Endothelial cell of umbilical vein (primary cell): ENCODE data around the gene TNPO1. TPM values are rescaled to one million over a fixed set of nuclear protein-coding genes. Genes with fewer than 3 reads are reported as not detected.

ENCODE experiments used
- BruUV-seq: library from RNA; stranded (reverse); fragments of 400-500 nt; replicated peaks from 2 replicates; lab custom pipeline; 2021; lab: Mats Ljungman, UMichigan
- CTCF ChIA-PET: fragments of 300-600, 350-600 bp; sonication (Branson Sonifier 250); formaldehyde crosslinking; loops from one replicate; lab custom pipeline; 2021; ENCODE audit warnings: antibody characterized with exemption, inconsistent platforms; lab: Charles Lee
- POLR2A ChIA-PET: fragments of 300-600, 350-600 bp; sonication (Branson Sonifier 250); formaldehyde crosslinking; loops from one replicate; lab custom pipeline; 2021; ENCODE audit warnings: antibody characterized with exemption, inconsistent platforms; lab: Charles Lee
- DNase-seq: peaks from one replicate; pipeline ENCODE4 v3.0.0-alpha.2; 2011; ENCODE audit warnings: low read depth, low spot score
- FAIRE-seq: peaks from 2 replicates; lab custom pipeline; 2011; peaks lifted over from hg19 to GRCh38; lab: Jason Lieb, UNC
- H2AFZ ChIP-seq: 2 replicates; pipeline ENCODE4 v1.6.0; 2012; ENCODE audit warnings: low read depth, low read length, control low read depth, inconsistent platforms
- H3K27ac ChIP-seq: 2 replicates; pipeline ENCODE4 v1.5.1; 2011; ENCODE audit warnings: low read depth, mild to moderate bottlenecking, control low read depth, low read length, moderate library complexity; ENCODE audit not compliant: insufficient read depth
- H3K27me3 ChIP-seq, 2 experiments: 2 replicates each; pipeline versions ENCODE4 v1.6.0 to v1.6.1; 2011; ENCODE audit warnings: low read length in 2 of 2, mixed read lengths in 1 of 2; ENCODE audit not compliant: control insufficient read depth in 2 of 2, insufficient read depth in 2 of 2
- H3K36me3 ChIP-seq, 2 experiments: 2 replicates in 1 of 2; 3 replicates in 1 of 2; pipeline ENCODE4 v1.5.1; 2011; ENCODE audit warnings: low read length in 2 of 2, mild to moderate bottlenecking in 1 of 2, moderate library complexity in 1 of 2; ENCODE audit not compliant: control insufficient read depth in 2 of 2, insufficient read depth in 2 of 2; ENCODE audit errors: extremely low read depth in 1 of 2
- H3K4me1 ChIP-seq: 3 replicates; pipeline ENCODE4 v1.5.1; 2011; ENCODE audit warnings: mild to moderate bottlenecking, low read length; ENCODE audit not compliant: control insufficient read depth, insufficient read depth; ENCODE audit errors: extremely low read depth
- H3K4me2 ChIP-seq: 2 replicates; pipeline ENCODE4 v1.6.1; 2011; ENCODE audit warnings: low read length, control low read depth, mixed read lengths; ENCODE audit not compliant: insufficient read depth
- H3K4me3 ChIP-seq, 3 experiments: fragments of 200-600 bp in 1 of 3; sonication (generic), shearing (Covaris generic) in 1 of 3; replicated peaks in 1 of 3; 2 replicates each; pipeline ENCODE4 v1.5.1; 2011 to 2016; ENCODE audit warnings: control low read depth in 3 of 3, low read length in 3 of 3, mild to moderate bottlenecking in 2 of 3, inconsistent platforms in 1 of 3, low read depth in 1 of 3, moderate library complexity in 1 of 3; ENCODE audit not compliant: insufficient read depth in 1 of 3
- H3K79me2 ChIP-seq: 2 replicates; pipeline ENCODE4 v1.6.0; 2012; ENCODE audit warnings: low read length, inconsistent platforms; ENCODE audit not compliant: control insufficient read depth, insufficient read depth
- H3K9ac ChIP-seq: replicated peaks from 2 replicates; pipeline ENCODE3; 2011; ENCODE audit warnings: low read length, control low read depth; ENCODE audit not compliant: insufficient read depth; ENCODE audit errors: extremely low read depth
- H3K9me1 ChIP-seq: replicated peaks from 3 replicates; pipeline ENCODE4 v1.6.0; 2011; ENCODE audit warnings: mild to moderate bottlenecking, low read length; ENCODE audit not compliant: control insufficient read depth, insufficient read depth; ENCODE audit errors: extremely low read depth
- H3K9me3 ChIP-seq: replicated peaks from 2 replicates; pipeline ENCODE4 v1.5.1; 2012; ENCODE audit warnings: low read length, inconsistent platforms; ENCODE audit not compliant: control insufficient read depth, insufficient read depth
- H4K20me1 ChIP-seq: replicated peaks from 2 replicates; pipeline ENCODE3; 2011; ENCODE audit warnings: mild to moderate bottlenecking, low read length; ENCODE audit not compliant: control insufficient read depth, insufficient read depth; ENCODE audit errors: extremely low read depth
- CTCF ChIP-seq, 2 donors: IDR thresholded peaks; 1 replicate in 1 of 2; 2 replicates in 1 of 2; pipeline ENCODE4 v1.5.1; 2011; ENCODE audit warnings: low read length in 2 of 2, mild to moderate bottlenecking in 2 of 2, moderate library complexity in 2 of 2, control low read depth in 1 of 2, inconsistent platforms in 1 of 2, low read depth in 1 of 2; ENCODE audit not compliant: insufficient read depth in 1 of 2; ENCODE audit errors: extremely low read depth in 1 of 2
- EZH2 ChIP-seq: IDR thresholded peaks from 2 replicates; pipeline ENCODE4 v1.6.1; 2012; ENCODE audit warnings: borderline replicate concordance, low read depth, mild to moderate bottlenecking, moderate library complexity, low read length, inconsistent platforms; ENCODE audit not compliant: severe bottlenecking
- FOS ChIP-seq: IDR thresholded peaks from 2 replicates; pipeline ENCODE4 v1.6.1; 2011; ENCODE audit warnings: mild to moderate bottlenecking, low read length, moderate library complexity, borderline replicate concordance; ENCODE audit not compliant: insufficient read depth
- GATA2 ChIP-seq: IDR thresholded peaks from 2 replicates; pipeline ENCODE4 v1.7.0; 2011; ENCODE audit warnings: low read depth, mild to moderate bottlenecking, moderate library complexity, mixed read lengths, low read length; ENCODE audit not compliant: insufficient read length, insufficient read depth
- JUN ChIP-seq: IDR thresholded peaks from 2 replicates; pipeline ENCODE4 v1.6.1; 2011; ENCODE audit warnings: borderline replicate concordance, low read depth; ENCODE audit not compliant: insufficient read length, insufficient read depth
- MYC ChIP-seq: IDR thresholded peaks from one replicate; pipeline ENCODE4 v1.6.1; 2011; ENCODE audit warnings: mild to moderate bottlenecking, low read depth, low read length
- POLR2A ChIP-seq: IDR thresholded peaks from 2 replicates; pipeline ENCODE4 v1.6.1; 2012; ENCODE audit warnings: low read depth, mild to moderate bottlenecking, control low read depth, low read length
- POLR2AphosphoS5 ChIP-seq: IDR thresholded peaks from 2 replicates; pipeline ENCODE4 v1.6.1; 2012; ENCODE audit warnings: low read depth, mild to moderate bottlenecking, control low read depth, low read length, moderate library complexity; ENCODE audit not compliant: insufficient read depth
- dilution Hi-C: fragments of 300-500 bp; cut with MboI; formaldehyde crosslinking; loops from one replicate; pipeline ENCODE4 v1.15.0; 2019; ENCODE audit warnings: low sequenced_read_pairs; ENCODE audit not compliant: extremely low pct_ligation_motif_present
- intact Hi-C: fragments of 100-400 bp; cut with micrococcal nuclease; formaldehyde crosslinking; loops from one replicate; pipeline ENCODE4 v1.10.0; 2022
- polyA plus RNA-seq, 4 experiments: library from polyadenylated mRNA; depleted of rRNA in 3 of 4; stranded (reverse) in 3 of 4; unstranded in 1 of 4; fragments of >200 nt; gene quantifications; 2 replicates each; pipeline versions ENCODE4 v1.2.1 to v1.2.3, GENCODE V29; 2011 to 2012; ENCODE audit warnings: missing spikeins in 1 of 4
- total RNA-seq: library from RNA; stranded (reverse); gene quantifications from 2 replicates; pipeline ENCODE4 v1.2.3, GENCODE V29; 2021
- TF ChIP-seq, protein P1 (sequence below): IDR thresholded peaks from 2 replicates; pipeline ENCODE4 v1.6.1; 2011; ENCODE audit not compliant: insufficient read depth, insufficient read length

TNPO1 gene
- total and polyA plus RNA-seq, 2 donors (not counting 3 experiments of a cell fraction or from before 2014, with no cell fraction given) = 65.6 to 298 TPM

- dilution Hi-C loops = no loop called here
- FAIRE-seq (peak; percentile 78), DNase-seq (peak; percentile 90)
- Histone ChIP-seq H4K20me1 (peaks cover 5% of the 10 kb centered on the region), H3K4me2 (peak overlapping the region; percentile 37), H3K36me3 (peaks cover 5 to 45% of the 10 kb centered on the region in 2 experiments), H3K4me3 (peak overlapping the region in 1 of 3 experiments; percentile 9), H3K9me3 (no peaks in the 10 kb centered on the region), H3K4me1 (peaks cover 43% of the 10 kb centered on the region), H3K27me3 (no peaks in the 10 kb centered on the region), H3K27ac (peak overlapping the region; percentile 92), H2AFZ (no peak overlapping the region), H3K79me2 (peaks cover 76% of the 10 kb centered on the region), H3K9me1 (no peaks in the 10 kb centered on the region), H3K9ac (peak overlapping the region; percentile 65)
- TF ChIP-seq, protein P1, sequence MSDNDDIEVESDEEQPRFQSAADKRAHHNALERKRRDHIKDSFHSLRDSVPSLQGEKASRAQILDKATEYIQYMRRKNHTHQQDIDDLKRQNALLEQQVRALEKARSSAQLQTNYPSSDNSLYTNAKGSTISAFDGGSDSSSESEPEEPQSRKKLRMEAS = no peak
- no peak for TF ChIP-seq EZH2
- no peak for TF ChIP-seq MYC
- no peak for TF ChIP-seq CTCF (IDR thresholded peaks at IDR 0.05; ENCODE audit: extremely low read depth in 1 of 2, insufficient read depth in 1 of 2, low read depth in 1 of 2, low read length in 2 of 2)
- peak; percentile 31 for TF ChIP-seq POLR2AphosphoS5
- TF ChIP-seq GATA2 = no peak
- peak; percentile 86 for TF ChIP-seq JUN
- TF ChIP-seq POLR2A = no peak
- peak; percentile 53 for TF ChIP-seq FOS
- intact Hi-C loops = loop anchor here (1.0 kb wide), 2 partner anchors 27 to 267 kb away; no protein-coding TSS in a partner anchor
- ChIA-PET POLR2A (interaction anchor here (0.6 to 0.7 kb wide), 2 partner anchors 9 to 22 kb away, joined by 3 read pairs; no protein-coding TSS in a partner anchor), CTCF (interaction anchor here (1.6 kb wide), 1 partner anchor 52 kb away, joined by 4 read pairs; no protein-coding TSS in a partner anchor)
- BruUV-seq = TSS peak; percentile 19
These were observed 55.0 kb downstream of the TNPO1 start for GRCh38 chr5:72871366-72872024.
